ENCODE results near the gene FBXW7. TPM values are rescaled to one million over a fixed set of nuclear protein-coding genes. Genes with fewer than 3 reads are reported as not detected.

FBXW7 gene
- total RNA-seq, 1 donor from 2014 or later = 85.0 TPM

DNA sequence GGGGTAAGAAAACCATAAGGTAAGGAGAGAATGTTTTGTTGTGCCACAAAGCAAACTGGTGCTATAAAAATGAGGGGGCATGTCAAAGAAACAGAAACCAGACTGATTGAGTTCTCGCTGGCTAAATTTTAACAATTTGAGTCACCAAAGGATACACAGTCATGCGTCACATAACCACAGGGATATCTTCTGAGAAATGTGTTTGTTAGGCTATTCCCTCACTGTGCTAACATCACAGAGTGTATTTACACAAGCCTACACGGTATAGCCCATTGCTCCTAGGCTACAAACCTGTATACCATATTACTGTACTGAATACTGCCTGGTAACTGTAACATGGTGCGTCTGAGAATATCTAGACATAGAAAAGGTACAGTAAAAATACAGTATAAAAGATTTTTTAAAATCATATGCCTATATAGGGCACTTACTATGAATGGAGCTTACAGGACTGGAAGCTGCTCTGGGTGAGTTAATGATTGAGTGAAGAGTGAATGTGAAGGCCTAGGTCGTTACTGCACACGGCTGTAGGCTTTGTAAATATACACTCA, 50.1 kb downstream of the FBXW7 start:
- intact Hi-C loops (cut with DNase I) = no loop called here
- DNase-seq (ENCODE audit: low spot score) (no peak), ATAC-seq (no peak)

DNA sequence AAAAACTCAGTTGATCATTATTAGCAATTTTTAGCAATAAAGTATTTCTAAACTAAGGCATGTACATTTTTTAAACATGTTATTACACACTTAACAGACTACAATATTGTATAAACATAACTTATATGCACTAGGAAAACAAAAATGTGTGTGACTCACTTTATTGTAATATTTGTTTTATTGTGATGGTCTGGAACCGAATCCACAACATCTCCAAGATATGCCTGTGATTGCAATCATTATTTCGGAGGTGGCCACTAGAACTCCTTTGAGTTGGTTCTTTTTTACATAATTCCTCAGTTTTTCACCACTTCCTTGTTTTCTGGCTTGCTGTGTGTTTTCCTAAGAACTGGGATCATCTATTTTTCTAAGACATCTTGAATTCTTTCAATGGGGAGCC, 53.7 kb downstream of the FBXW7 start:
- ATAC-seq (no peak), DNase-seq (ENCODE audit: low spot score) (no peak)
- intact Hi-C loops (cut with DNase I) = no loop called here

DNA sequence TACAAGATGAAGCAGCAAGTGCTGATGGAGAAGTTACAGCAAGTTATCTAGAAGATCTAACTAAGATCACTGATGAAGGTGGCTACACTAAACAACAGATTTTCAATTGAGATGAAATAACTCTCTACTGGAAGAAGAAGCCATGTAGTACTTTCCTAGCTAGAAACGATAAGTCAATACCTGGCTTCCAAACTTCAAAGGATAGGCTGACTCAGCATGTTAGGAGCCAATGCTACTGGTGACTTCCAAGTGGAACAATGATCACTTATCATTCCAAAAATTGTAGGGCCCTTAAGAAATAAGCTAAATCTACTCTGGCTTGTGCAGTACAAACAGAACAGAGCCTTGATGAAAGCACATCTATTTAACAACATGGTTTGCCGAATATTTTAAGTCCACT, 55.0 kb downstream of the FBXW7 start:
- ATAC-seq = no peak
- DNase-seq (ENCODE audit: low spot score) = no peak

GRCh38 chr4:152480326-152480725, 55.6 kb downstream of the FBXW7 start:
- ATAC-seq = no peak
- DNase-seq (ENCODE audit: low spot score) = no peak
- intact Hi-C loops (cut with DNase I) = no loop called here

More for the DNA sequence above, 55.0 kb downstream of the FBXW7 start:
- intact Hi-C loops (cut with DNase I) = no loop called here

- peak; percentile 51 for ATAC-seq
- intact Hi-C loops (cut with DNase I) = no loop called here
Measured at GRCh38 chr4:152479428-152480026, 56.4 kb downstream of the FBXW7 start.

GRCh38 chr4:152478461-152479237, 57.2 kb downstream of the FBXW7 start:
- DNase-seq (ENCODE audit: low spot score) (no peak), ATAC-seq (no peak)
- intact Hi-C loops (cut with DNase I) = no loop called here

More at GRCh38 chr4:152479428-152480026, 56.4 kb downstream of the FBXW7 start:
- DNase-seq (ENCODE audit: low spot score) = no peak

DNA sequence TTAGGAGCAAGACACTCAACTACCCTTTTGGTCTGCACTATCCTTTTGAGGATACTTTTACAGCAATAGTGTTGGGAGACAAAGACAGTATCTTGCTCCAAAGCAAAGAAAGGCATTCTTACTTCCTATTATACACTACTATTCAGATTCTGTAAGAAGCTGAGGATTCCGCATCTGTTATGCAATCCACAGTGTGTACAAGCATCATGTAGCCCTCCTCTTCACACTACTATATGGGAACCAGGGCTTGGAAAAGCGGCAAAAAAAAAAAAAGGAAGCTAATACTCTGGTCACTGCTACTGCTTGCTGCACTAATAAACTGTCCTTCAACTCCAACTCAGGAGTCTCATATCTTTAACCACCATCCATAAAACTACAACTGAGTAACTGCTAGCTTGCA, 59.1 kb downstream of the FBXW7 start:
- intact Hi-C loops (cut with DNase I) = no loop called here
- DNase-seq (ENCODE audit: low spot score) (no peak), ATAC-seq (no peak)

GRCh38 chr4:152471251-152471792, 64.6 kb downstream of the FBXW7 start:
- ATAC-seq (no peak), DNase-seq (ENCODE audit: low spot score) (no peak)
- intact Hi-C loops (cut with DNase I) = no loop called here

DNA sequence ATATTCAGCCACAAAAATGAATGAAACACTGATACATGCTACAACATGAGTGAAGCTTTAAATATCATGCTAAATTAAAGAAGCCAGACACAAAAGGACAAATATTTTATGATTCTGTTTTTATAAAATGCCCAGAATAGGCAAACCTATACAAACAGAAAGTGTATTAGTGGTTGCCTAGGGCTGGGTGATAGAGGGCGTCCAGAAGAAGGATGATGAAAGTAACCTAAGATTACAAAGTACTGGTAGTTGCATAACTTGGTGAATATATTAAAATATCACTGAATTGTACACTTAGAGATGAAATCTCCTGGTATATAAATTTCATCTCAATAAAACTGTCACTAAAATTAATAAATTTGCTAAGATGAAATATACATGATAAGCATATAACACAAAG, 67.5 kb downstream of the FBXW7 start:
- intact Hi-C loops (cut with DNase I) = no loop called here
- no peak for DNase-seq (ENCODE audit: low spot score)
- no peak for ATAC-seq

DNA sequence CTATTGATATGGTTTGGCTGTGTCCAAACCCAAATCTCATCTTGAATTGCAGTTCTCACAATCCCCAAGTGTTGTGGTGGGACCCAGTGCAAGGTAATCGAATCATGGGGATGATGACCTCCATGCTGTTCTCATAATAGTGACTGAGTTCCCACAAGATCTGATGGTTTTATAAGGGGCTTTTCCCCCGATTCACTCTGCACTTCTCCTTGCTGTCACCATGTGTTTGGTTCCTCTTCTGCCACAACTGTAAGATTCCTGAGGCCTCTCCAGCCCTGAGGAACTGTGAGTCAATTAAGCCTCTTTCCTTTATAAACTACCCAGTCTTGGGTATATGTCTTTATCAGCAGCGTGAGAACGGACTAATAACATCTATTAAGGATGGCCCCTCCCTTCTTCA, 68.8 kb downstream of the FBXW7 start:
- ATAC-seq = no peak
- intact Hi-C loops (cut with DNase I) = no loop called here
- DNase-seq (ENCODE audit: low spot score) = no peak

- ATAC-seq (no peak), DNase-seq (ENCODE audit: low spot score) (no peak)
- intact Hi-C loops (cut with DNase I) = no loop called here
Measured at GRCh38 chr4:152464030-152464823, 71.7 kb downstream of the FBXW7 start.

DNA sequence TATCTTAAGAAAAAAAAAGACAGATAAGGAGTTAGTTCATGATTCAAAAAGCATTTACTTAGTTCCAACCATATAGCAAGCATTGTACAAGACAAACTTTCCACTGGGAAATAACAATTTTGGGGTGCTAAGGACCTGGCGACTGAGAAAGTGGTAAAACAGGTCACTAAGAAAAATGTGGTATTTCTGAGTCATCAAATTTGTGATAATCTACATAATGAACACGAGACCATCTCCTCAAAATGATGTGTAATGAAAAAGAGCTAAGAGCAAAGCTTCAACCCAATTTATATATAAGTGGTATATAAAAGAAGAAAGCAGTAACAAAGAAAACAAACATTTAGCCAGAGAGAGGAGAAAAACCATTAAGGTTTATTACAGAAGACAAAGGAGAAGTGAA, 72.3 kb downstream of the FBXW7 start:
- DNase-seq (ENCODE audit: low spot score) = no peak
- intact Hi-C loops (cut with DNase I) = no loop called here

GRCh38 chr4:152462695-152463094, 73.2 kb downstream of the FBXW7 start:
- intact Hi-C loops (cut with DNase I) = no loop called here
- no peak for DNase-seq (ENCODE audit: low spot score)
- ATAC-seq = no peak

More for the DNA sequence above, 72.3 kb downstream of the FBXW7 start:
- no peak for ATAC-seq

GRCh38 chr4:152462047-152462446, 73.8 kb downstream of the FBXW7 start:
- DNase-seq (ENCODE audit: low spot score) = no peak
- intact Hi-C loops (cut with DNase I) = no loop called here
- no peak for ATAC-seq

GRCh38 chr4:152460488-152460887, 75.4 kb downstream of the FBXW7 start:
- intact Hi-C loops (cut with DNase I) = no loop called here
- ATAC-seq (no peak), DNase-seq (ENCODE audit: low spot score) (no peak)

DNA sequence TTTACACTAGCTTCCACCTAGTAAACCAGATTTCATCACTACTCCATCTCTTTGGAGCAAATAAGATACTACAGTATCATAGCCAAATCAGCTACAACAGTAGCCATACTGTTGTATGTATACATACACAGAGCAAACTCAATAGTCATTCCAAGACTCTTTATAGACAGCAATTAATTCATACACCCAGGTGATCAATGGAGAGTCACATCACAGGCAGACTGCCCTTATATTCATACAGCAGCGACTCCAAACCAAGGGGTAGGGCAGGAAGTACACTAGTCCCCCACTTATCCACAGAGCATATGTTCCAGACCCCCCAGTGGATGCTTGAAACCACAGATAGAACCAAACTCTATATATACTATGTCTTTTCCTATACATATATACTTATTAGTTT, 76.6 kb downstream of the FBXW7 start:
- ATAC-seq = no peak
- intact Hi-C loops (cut with DNase I) = no loop called here

DNA sequence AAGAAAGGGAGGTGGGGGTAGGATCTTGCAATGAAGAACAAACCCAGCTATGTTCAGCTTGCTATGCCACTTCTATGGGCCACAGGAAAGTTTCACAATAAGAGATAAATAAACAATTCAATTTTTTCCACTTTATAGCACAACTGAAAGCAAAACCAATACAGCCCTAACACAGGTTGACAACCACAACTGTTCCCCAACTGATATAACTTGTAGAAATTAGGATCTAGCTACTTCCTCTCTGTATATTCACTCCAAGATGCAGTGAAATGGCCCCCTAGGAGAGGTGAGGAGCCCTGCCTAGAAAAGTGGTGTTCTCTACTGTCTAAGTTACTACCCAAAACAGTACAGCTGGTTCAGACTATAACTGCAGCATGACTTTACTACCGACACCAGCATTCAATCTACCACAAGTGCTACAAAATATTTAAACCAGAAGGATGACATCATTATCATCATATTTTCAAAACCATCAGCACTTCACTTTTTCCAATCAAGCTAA, 77.0 kb downstream of the FBXW7 start:
- intact Hi-C loops (cut with DNase I) = no loop called here
- ATAC-seq (no peak), DNase-seq (ENCODE audit: low spot score) (no peak)

More for the DNA sequence above, 76.6 kb downstream of the FBXW7 start:
- no peak for DNase-seq (ENCODE audit: low spot score)

- intact Hi-C loops (cut with DNase I) = no loop called here
- DNase-seq (ENCODE audit: low spot score) (no peak), ATAC-seq (no peak)
Measured at GRCh38 chr4:152456609-152457008, 79.3 kb downstream of the FBXW7 start.

- no peak for ATAC-seq
- intact Hi-C loops (cut with DNase I) = no loop called here
- no peak for DNase-seq (ENCODE audit: low spot score)
Measured at GRCh38 chr4:152455311-152455710, 80.6 kb downstream of the FBXW7 start.
